ENCODE data around the gene TOMM70.

DNA sequence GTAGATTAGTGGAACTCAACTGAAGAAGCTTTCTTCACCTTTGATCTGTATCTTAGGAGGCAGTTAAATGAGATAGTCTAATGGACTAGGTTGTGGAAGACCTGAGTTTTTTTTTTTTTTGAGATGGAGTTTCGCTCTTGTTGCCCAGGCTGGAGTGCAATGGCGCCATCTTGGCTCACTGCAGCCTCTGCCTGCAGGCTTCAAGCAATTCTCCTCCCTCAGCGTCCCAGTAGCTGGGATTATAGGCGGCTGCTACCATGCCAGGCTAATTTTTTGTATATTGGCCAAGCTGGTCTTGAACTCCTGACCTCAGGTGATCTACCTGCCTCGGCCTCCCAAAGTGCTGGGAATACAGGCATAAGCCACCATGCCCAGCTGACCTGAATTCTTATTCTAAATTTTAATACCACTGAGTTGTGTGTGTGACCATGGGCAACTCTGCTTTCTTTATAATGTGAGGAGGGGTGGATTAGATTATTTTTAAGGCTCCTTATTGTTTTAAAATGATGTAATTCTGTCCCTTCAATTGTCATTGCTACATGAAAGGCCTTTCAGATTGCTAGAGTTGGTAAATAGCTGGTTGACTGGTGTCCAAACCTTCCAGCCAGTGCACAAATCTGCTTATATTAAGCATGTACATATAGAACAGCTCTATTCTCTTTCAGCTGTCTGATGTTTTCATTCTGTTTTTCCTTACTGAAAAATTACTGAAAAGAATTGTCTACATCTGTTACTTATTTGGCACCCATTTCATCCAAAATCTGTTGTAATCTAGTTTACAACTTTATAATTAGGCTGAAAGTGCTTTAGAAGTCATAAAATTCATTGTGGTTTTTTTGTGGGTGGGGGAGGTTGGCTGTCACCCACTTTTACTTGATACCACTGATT, 2.7 kb upstream of the TOMM70 start:
- no peak for TF ChIP-seq CTCF (IDR thresholded peaks at IDR 0.05)
- TF ChIP-seq POLR2A (IDR thresholded peaks at IDR 0.05), result no peak
- TF ChIP-seq EP300 (IDR thresholded peaks at IDR 0.05), result no peak
- no peak for TF ChIP-seq POLR2AphosphoS5 (IDR thresholded peaks at IDR 0.05)
